ENCODE data around the gene ACSL6. TPM values are rescaled to one million over a fixed set of nuclear protein-coding genes. Genes with fewer than 3 reads are reported as not detected.

Gene ACSL6
- total and polyA plus RNA-seq, 2 donors (not counting 1 experiment from before 2014, with no cell fraction given) = 0.03 to 0.62 TPM

DNA sequence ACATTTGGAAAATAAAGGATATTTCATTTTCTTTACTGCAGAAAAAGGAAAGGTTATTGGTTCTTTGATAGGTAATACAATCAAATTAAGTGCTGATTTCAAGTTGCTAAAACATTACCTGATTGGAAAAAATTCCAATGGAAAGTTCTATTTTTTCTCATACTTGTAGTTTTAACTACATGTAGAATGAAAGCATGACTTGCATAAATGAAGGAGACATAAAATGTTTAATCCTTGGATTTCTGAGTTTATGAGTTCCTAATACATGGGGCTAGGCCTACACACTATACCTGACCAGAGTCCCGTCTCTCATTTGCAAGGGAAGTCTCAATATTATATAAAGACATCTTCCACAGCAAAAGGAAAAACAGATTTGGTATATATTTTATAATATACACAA lies 60.8 kb downstream of the ACSL6 start:
- Histone ChIP-seq H3K9me3 (ENCODE audit: control extremely low read depth in 1 of 3, control insufficient read depth in 2 of 3, insufficient read depth in 1 of 3, low read length in 2 of 3) (peaks cover 0 to 2% (median 0%) of the 10 kb centered on the region in 3 donors), H3K4me3 (ENCODE audit: control extremely low read depth in 1 of 5, extremely low read depth in 1 of 5, insufficient read depth in 1 of 5, low read depth in 2 of 5, low read length in 4 of 5) (no peak overlapping the region), H3K4me1 (ENCODE audit: control insufficient read depth in 2 of 2, insufficient read depth in 2 of 2, low read length in 2 of 2) (no peaks in the 10 kb centered on the region), H4K20me1 (ENCODE audit: control insufficient read depth, insufficient read depth, low read length, poor library complexity, severe bottlenecking) (no peaks in the 10 kb centered on the region), H3K27ac (ENCODE audit: low read length in 2 of 2) (no peak overlapping the region), H3K36me3 (replicated peaks in 1 of 2; ENCODE audit: control extremely low read depth in 1 of 2, control insufficient read depth in 1 of 2, extremely low read depth in 1 of 2, insufficient read depth in 2 of 2, low read length in 1 of 2) (no peaks in the 10 kb centered on the region), H3K4me2 (replicated peaks; ENCODE audit: low read depth, low read length, poor library complexity, severe bottlenecking) (no peak overlapping the region), H3K27me3 (replicated peaks in 1 of 4; ENCODE audit: control extremely low read depth in 1 of 4, control insufficient read depth in 3 of 4, insufficient read depth in 4 of 4, low read length in 3 of 4) (peaks cover 0 to 5% (median 0%) of the 10 kb centered on the region in 4 experiments), H2AFZ (ENCODE audit: insufficient read depth, low read depth, low read length, poor library complexity, severe bottlenecking) (no peak overlapping the region), H3K79me2 (ENCODE audit: control insufficient read depth, insufficient read depth, low read length) (no peaks in the 10 kb centered on the region), H3K9ac (ENCODE audit: low read length) (no peak overlapping the region)
- ATAC-seq (ENCODE audit: low read depth) (no peak), DNase-seq (no peak)
- H3K27ac Mint-ChIP-seq = no peak overlapping the region
- no CpG with 5 or more reads among the region's 1 CpG for WGBS (ENCODE audit: insufficient coverage)
- no peak overlapping the region for H3K4me3 Mint-ChIP-seq
- no peaks in the 10 kb centered on the region for H3K4me1 Mint-ChIP-seq
- ChIA-PET POLR2A (no interaction called here), CTCF (no interaction called here)
- no peak for TF ChIP-seq EZH2 (IDR thresholded peaks at IDR 0.05; ENCODE audit: borderline replicate concordance, insufficient read depth, low read depth, low read length, poor library complexity, severe bottlenecking)
- TF ChIP-seq, protein P1, sequence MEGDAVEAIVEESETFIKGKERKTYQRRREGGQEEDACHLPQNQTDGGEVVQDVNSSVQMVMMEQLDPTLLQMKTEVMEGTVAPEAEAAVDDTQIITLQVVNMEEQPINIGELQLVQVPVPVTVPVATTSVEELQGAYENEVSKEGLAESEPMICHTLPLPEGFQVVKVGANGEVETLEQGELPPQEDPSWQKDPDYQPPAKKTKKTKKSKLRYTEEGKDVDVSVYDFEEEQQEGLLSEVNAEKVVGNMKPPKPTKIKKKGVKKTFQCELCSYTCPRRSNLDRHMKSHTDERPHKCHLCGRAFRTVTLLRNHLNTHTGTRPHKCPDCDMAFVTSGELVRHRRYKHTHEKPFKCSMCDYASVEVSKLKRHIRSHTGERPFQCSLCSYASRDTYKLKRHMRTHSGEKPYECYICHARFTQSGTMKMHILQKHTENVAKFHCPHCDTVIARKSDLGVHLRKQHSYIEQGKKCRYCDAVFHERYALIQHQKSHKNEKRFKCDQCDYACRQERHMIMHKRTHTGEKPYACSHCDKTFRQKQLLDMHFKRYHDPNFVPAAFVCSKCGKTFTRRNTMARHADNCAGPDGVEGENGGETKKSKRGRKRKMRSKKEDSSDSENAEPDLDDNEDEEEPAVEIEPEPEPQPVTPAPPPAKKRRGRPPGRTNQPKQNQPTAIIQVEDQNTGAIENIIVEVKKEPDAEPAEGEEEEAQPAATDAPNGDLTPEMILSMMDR (IDR thresholded peaks at IDR 0.05) = no peak
- peaks cover 9% of the 10 kb centered on the region for H3K27me3 Mint-ChIP-seq
- intact Hi-C loops (cut with micrococcal nuclease) = no loop called here
- H3K9me3 Mint-ChIP-seq (ENCODE audit: insufficient read depth) = no peaks in the 10 kb centered on the region

DNA sequence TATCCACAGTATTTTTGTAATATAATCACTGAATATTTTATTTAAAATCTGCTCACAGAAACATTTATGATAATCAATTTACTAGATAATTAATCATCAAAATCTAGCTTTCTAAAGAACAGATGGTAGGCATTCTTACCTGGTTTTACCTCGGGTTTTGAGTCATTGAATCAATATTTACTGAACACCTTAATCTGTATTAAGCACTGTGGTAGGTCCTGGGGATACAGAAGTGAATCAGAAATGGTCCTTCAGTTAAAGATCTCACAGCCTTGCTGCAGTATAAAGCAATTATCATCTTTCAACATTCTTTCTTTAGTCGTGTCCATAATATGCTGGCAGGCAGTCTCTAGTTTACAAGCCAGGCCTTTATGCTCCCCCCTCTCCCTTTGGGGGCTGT lies 64.0 kb downstream of the ACSL6 start:
- no peaks in the 10 kb centered on the region for H3K4me1 ChIP-seq (ENCODE audit: control insufficient read depth in 2 of 2, insufficient read depth in 2 of 2, low read length in 2 of 2)
- no CpG with 5 or more reads among the region's 2 CpGs for WGBS (ENCODE audit: insufficient coverage)
- POLR2A ChIA-PET = no interaction called here
- H3K9ac ChIP-seq (ENCODE audit: low read length) = no peak overlapping the region
- no peak overlapping the region for H3K4me3 ChIP-seq (ENCODE audit: control extremely low read depth in 1 of 5, extremely low read depth in 1 of 5, insufficient read depth in 1 of 5, low read depth in 2 of 5, low read length in 4 of 5)
- H3K9me3 ChIP-seq (ENCODE audit: control extremely low read depth in 1 of 3, control insufficient read depth in 2 of 3, insufficient read depth in 1 of 3, low read length in 2 of 3) = peaks cover 0 to 11% (median 0%) of the 10 kb centered on the region in 3 donors
- no peak overlapping the region for H2AFZ ChIP-seq (ENCODE audit: insufficient read depth, low read depth, low read length, poor library complexity, severe bottlenecking)
- no peak overlapping the region for H3K27ac ChIP-seq (ENCODE audit: low read length in 2 of 2)
- Mint-ChIP-seq H3K27me3 (peaks cover 5% of the 10 kb centered on the region), H3K27ac (no peak overlapping the region), H3K9me3 (ENCODE audit: insufficient read depth) (no peaks in the 10 kb centered on the region), H3K4me3 (no peak overlapping the region), H3K4me1 (peaks cover 8% of the 10 kb centered on the region)
- intact Hi-C loops (cut with micrococcal nuclease) = no loop called here
- H3K27me3 ChIP-seq (replicated peaks in 1 of 4; ENCODE audit: control extremely low read depth in 1 of 4, control insufficient read depth in 3 of 4, insufficient read depth in 4 of 4, low read length in 3 of 4) = peaks cover 0 to 5% (median 0%) of the 10 kb centered on the region in 4 experiments
- no peak for TF ChIP-seq EZH2 (IDR thresholded peaks at IDR 0.05; ENCODE audit: borderline replicate concordance, insufficient read depth, low read depth, low read length, poor library complexity, severe bottlenecking)
- TF ChIP-seq, protein P1 (IDR thresholded peaks at IDR 0.05) = no peak
- H3K4me2 ChIP-seq (replicated peaks; ENCODE audit: low read depth, low read length, poor library complexity, severe bottlenecking) = no peak overlapping the region
- CTCF ChIA-PET = interaction anchor here (1.3 kb wide), 1 partner anchor 358 kb away, joined by 3 read pairs; no protein-coding TSS in a partner anchor
- no peaks in the 10 kb centered on the region for H4K20me1 ChIP-seq (ENCODE audit: control insufficient read depth, insufficient read depth, low read length, poor library complexity, severe bottlenecking)
- no peaks in the 10 kb centered on the region for H3K79me2 ChIP-seq (ENCODE audit: control insufficient read depth, insufficient read depth, low read length)
- DNase-seq (no peak), ATAC-seq (ENCODE audit: low read depth) (no peak)
- no peaks in the 10 kb centered on the region for H3K36me3 ChIP-seq (replicated peaks in 1 of 2; ENCODE audit: control extremely low read depth in 1 of 2, control insufficient read depth in 1 of 2, extremely low read depth in 1 of 2, insufficient read depth in 2 of 2, low read length in 1 of 2)
